Occipital lobe (tissue), 2 donors: ENCODE results near the gene NPPC. TPM values are rescaled to one million over a fixed set of nuclear protein-coding genes. Genes with fewer than 3 reads are reported as not detected.

ENCODE experiments used
- DNase-seq: peaks from one replicate; lab custom pipeline; 2025; lab: John Stamatoyannopoulos, UW
- total RNA-seq: library from RNA; depleted of rRNA; stranded (reverse); fragments of >200 nt; gene quantifications from one replicate; pipeline ENCODE4 v1.2.3, GENCODE V29; 2014

Gene NPPC
- total RNA-seq, 1 donor from 2014 or later, result not detected

- DNase-seq, result no peak
Measured at GRCh38 chr2:231935815-231936214, 9.6 kb upstream of the NPPC start.

GRCh38 chr2:231935207-231935524 is 9.0 kb upstream of the NPPC start:
- no peak for DNase-seq

GRCh38 chr2:231934441-231935206 is 8.4 kb upstream of the NPPC start:
- no peak for DNase-seq

- no peak for DNase-seq
Measured at GRCh38 chr2:231933916-231934401, 7.8 kb upstream of the NPPC start.

- DNase-seq, result no peak
Measured at GRCh38 chr2:231932985-231933915, 7.1 kb upstream of the NPPC start.

- DNase-seq, result no peak
Measured at GRCh38 chr2:231932711-231932970, 6.4 kb upstream of the NPPC start.

GRCh38 chr2:231931481-231931915 is 5.3 kb upstream of the NPPC start:
- no peak for DNase-seq

GRCh38 chr2:231930593-231931281 is 4.5 kb upstream of the NPPC start:
- no peak for DNase-seq

- DNase-seq, result no peak
Measured at GRCh38 chr2:231929961-231930592, 3.9 kb upstream of the NPPC start.

GRCh38 chr2:231928901-231929725 is 2.9 kb upstream of the NPPC start:
- no peak for DNase-seq

- no peak for DNase-seq
Measured at GRCh38 chr2:231928481-231928880, 2.3 kb upstream of the NPPC start.

GRCh38 chr2:231927566-231927890 is 1.3 kb upstream of the NPPC start:
- DNase-seq, result no peak

GRCh38 chr2:231926761-231927565 is 767 bp upstream of the NPPC start:
- DNase-seq, result no peak

- peak; percentile 47 for DNase-seq
Measured at GRCh38 chr2:231925303-231926179, 655 bp downstream of the NPPC start.

GRCh38 chr2:231924889-231925275 is 1.3 kb downstream of the NPPC start:
- no peak for DNase-seq

GRCh38 chr2:231923951-231924888 is 2.0 kb downstream of the NPPC start:
- DNase-seq, result no peak

GRCh38 chr2:231923010-231923344 is 3.2 kb downstream of the NPPC start:
- DNase-seq, result no peak
